DND-41 (cell line): ENCODE measurements around the gene AANAT.

Experiments used
- EZH2 ChIP-seq: IDR thresholded peaks from 3 replicates; pipeline ENCODE4 v1.6.1; 2012; ENCODE audit warnings: borderline replicate concordance, low read depth, mild to moderate bottlenecking, moderate library complexity, low read length, inconsistent platforms; ENCODE audit not compliant: severe bottlenecking
- TF ChIP-seq, protein P1 (sequence below): IDR thresholded peaks from 2 replicates; pipeline ENCODE4 v1.5.1; 2012; ENCODE audit warnings: borderline replicate concordance, low read length, moderate library complexity, mild to moderate bottlenecking; ENCODE audit not compliant: poor library complexity, severe bottlenecking; ENCODE audit errors: extremely low read depth

DNA sequence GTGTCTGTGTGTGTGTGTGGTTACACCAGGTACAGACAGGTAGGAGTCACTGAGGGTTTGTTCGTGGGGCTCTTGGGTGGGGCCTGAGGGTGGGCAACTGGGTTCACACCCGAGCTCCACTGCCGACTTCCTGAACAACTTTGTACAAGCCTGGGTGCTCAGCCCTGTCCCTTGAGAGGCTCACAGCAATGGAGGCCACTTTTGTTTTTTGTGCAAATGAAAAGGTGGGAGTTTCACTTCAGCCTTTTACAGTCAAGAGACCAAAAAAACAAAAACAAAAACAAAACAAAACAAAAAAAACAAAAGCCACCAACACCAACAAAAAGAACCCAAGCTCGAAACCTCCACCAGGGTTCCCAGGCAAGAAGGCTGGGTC, 31.5 kb downstream of the AANAT start:
- TF ChIP-seq, protein P1, sequence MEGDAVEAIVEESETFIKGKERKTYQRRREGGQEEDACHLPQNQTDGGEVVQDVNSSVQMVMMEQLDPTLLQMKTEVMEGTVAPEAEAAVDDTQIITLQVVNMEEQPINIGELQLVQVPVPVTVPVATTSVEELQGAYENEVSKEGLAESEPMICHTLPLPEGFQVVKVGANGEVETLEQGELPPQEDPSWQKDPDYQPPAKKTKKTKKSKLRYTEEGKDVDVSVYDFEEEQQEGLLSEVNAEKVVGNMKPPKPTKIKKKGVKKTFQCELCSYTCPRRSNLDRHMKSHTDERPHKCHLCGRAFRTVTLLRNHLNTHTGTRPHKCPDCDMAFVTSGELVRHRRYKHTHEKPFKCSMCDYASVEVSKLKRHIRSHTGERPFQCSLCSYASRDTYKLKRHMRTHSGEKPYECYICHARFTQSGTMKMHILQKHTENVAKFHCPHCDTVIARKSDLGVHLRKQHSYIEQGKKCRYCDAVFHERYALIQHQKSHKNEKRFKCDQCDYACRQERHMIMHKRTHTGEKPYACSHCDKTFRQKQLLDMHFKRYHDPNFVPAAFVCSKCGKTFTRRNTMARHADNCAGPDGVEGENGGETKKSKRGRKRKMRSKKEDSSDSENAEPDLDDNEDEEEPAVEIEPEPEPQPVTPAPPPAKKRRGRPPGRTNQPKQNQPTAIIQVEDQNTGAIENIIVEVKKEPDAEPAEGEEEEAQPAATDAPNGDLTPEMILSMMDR = no peak
- TF ChIP-seq EZH2 = no peak
